OCI-LY1 (cell line): ENCODE results near the gene VLDLR.

Experiments
- EZH2 ChIP-seq: fragments of 200-600 bp; sonication (generic), shearing (Covaris generic); IDR thresholded peaks from 2 replicates; pipeline ENCODE4 v1.8.0; 2017; ENCODE audit warnings: borderline replicate concordance, mixed run types, mild to moderate bottlenecking, antibody characterized with exemption, low read length, moderate library complexity, mixed read lengths
- TF ChIP-seq, protein P1 (sequence below): fragments of 200-600 bp; sonication (generic), shearing (Covaris generic); IDR thresholded peaks from 2 replicates; pipeline ENCODE4 v1.5.1; 2017; ENCODE audit warnings: mild to moderate bottlenecking, antibody characterized with exemption, low read length, moderate library complexity, mixed read lengths

DNA sequence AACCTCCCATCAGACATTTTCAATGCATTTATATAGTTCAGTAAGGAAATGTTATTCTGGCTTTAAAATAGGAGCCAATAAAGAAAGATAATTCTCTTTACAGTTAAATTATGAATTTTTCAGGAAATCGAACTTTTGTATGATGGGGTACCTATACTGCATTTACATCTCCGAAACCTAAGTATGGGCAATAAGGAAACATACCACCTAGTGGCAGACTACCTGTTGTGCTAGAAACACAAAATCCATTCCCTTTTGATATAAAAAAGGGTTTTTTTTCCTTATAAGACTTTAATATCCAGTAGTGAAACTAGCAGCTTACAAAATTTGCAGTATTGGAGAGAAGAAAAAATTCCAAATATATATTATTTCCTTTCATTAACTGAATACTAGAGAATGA, 21.3 kb upstream of the VLDLR start:
- TF ChIP-seq, protein P1, sequence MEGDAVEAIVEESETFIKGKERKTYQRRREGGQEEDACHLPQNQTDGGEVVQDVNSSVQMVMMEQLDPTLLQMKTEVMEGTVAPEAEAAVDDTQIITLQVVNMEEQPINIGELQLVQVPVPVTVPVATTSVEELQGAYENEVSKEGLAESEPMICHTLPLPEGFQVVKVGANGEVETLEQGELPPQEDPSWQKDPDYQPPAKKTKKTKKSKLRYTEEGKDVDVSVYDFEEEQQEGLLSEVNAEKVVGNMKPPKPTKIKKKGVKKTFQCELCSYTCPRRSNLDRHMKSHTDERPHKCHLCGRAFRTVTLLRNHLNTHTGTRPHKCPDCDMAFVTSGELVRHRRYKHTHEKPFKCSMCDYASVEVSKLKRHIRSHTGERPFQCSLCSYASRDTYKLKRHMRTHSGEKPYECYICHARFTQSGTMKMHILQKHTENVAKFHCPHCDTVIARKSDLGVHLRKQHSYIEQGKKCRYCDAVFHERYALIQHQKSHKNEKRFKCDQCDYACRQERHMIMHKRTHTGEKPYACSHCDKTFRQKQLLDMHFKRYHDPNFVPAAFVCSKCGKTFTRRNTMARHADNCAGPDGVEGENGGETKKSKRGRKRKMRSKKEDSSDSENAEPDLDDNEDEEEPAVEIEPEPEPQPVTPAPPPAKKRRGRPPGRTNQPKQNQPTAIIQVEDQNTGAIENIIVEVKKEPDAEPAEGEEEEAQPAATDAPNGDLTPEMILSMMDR, result peak; percentile 28; the same call in 1 of the 2 replicates
- TF ChIP-seq EZH2, result no peak
